CD4-positive, alpha-beta T cell treated with Interleukin-1 beta for 1 hour (primary cell): ENCODE results near the gene SWT1.

Experiments
- DNase-seq, 2 donors: peaks; one replicate each; pipeline ENCODE4 v3.0.0-alpha.2; 2020 to 2022

SWT1 gene, protein sequence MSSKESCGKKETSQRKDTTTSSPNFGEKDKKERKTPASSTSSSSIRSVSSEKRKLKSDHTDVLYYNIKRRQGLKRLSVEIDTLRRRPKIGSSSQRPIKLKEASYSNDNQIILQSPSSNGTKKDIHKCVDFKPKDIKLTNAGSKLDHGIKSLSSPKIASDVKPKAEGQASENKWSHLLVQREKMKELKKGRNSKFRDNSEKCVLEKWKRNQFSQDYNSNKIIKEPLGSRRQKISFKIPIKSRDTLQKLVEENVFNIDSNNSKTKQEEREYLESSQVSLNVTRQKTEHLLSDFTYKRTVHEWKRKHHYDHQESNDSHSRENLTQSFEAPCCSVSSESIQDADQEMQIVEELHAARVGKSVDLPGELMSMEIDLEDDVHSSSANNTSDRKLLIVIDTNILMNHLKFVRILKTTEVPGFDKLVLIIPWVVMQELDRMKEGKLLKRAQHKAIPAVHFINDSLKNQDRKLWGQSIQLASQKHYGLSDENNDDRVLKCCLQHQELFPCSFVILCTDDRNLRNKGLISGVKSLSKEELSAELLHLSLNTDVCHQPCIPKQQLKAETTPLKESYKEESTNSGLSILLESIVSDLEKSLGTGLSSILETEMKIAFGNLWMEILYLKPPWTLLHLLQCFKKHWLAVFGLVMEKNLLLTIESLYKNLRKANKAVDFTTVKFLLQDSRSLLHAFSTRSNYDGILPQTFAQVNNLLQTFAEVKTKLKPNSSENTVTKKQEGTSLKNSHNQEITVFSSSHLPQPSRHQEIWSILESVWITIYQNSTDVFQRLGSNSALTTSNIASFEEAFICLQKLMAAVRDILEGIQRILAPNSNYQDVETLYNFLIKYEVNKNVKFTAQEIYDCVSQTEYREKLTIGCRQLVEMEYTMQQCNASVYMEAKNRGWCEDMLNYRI

DNA sequence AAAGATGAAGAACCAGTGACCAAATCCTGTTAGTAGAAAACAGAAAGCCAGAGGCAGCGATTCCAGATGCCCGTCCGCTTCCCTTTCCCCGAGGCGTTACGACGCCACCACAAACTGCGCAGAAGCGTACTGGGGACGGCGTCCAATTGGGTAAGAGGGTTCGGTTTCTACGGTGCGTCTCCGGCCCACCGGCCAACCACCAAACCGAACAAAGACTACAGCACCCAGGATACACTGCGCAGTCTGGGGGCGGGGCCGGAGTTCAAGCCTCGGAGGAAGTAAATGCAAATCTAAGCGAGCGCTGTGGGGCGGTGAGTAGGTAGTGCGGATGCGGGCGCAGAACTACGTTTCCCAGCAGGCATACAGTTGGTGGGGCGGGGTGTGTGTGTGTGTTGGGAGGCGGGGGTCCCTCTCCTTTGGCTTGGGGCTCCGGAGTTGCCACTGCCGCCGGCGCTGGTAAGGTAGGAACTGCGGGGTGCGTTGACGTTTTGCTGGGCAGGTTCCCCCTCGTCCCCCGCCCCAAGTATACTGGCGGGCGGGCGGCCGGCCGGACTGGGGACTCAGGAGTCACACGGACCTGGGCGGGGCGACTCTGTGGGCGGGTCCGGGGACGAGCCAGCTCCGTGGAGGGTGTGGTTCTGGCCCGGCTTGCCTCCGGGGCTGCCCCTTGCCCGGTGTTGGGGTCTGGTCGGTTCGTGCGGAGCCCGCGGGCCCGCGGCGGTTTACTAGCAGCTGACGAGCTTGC lies at the start of gene SWT1, which contains the start of gene TRMT1L:
SWT1 (plus strand) TSS at position 314 of the 745 bp plus-strand sequence. CDS start 3,675 bp downstream, outside the sequence.
TRMT1L (minus strand) TSS at position 100 of the 745 bp plus-strand sequence. CDS start 241 bp downstream, outside the sequence.
- peak; percentile 99 for DNase-seq

GRCh38 chr1:185108321-185108720 lies 48.6 kb upstream of the SWT1 start:
- DNase-seq, result no peak

DNA sequence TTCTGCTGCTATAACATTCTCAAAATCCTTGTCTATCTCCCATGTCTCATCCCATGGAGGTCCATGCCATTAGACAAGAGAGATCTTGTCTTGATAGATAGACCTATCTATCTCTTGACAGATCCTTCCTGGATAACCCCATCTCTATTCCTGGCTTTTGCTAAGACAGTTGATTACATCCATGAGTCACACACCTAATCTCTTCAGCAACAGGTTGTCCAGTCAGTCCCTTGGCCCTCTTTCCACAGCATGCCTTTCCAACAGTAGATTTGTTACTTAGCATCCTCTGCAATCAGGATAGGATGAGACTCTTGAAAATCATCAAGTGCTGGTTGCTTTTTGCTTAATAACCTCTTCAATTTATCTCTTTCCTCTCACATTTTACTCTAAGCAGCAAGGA lies 46.8 kb upstream of the SWT1 start:
- DNase-seq, result no peak

DNA sequence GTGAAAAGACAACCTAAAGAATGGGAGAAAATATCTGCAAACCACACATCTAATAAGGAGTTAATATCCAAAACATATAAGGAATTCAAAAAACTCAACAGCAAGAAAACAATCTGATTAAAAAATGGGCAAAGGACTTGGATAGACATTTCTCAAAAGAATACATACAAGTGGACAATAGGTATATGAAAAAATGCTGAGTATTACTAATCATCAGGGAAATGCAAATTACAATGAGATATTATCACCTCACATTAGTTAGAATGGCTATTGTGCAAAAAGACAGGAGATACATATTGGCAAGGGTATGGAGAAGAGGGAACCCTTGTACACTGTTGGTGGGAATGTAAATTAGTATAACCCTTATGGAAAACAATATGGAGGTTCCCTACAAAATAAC lies 45.1 kb upstream of the SWT1 start:
- DNase-seq, result no peak

DNA sequence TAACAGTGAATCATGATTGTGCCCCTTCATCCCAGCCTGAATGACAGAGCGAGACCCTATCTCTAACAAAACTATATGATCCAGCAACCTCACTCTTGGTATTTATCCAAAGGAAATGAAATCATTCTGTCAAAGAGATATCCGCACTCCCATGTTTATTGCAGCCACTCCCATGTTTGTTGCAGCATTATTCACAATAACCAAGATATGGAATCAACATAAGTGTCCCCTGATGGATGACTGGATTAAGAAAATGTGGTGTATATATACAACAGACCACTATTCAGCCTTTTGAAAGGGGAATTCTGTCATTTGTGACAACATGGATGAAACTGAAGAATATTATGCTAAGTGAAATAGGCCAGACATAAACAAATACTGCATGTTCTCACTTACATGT lies 44.6 kb upstream of the SWT1 start:
- no peak for DNase-seq

- DNase-seq, result no peak
These were observed 27.3 kb upstream of the SWT1 start for GRCh38 chr1:185129708-185130107.

DNA sequence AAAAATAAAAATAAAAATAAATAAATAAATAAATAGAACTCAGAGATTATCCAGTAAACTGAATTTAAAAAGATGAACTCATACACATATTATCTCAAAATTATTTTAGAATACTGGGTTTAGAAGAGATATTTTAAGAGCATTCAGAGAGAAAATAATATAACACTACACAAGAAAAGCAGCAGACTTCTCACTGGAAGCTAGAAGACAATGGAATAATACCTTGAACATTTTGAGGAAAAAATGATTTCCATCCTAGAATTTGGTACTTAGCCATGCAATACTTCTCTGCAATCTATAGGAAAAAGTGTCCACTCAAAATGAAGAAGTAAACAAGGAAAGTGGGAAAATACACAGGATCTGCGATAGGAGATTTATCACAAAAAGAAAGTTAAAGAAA lies 24.4 kb upstream of the SWT1 start:
- DNase-seq, result no peak

- no peak for DNase-seq
These were observed 18.9 kb upstream of the SWT1 start for GRCh38 chr1:185137896-185138545.

DNA sequence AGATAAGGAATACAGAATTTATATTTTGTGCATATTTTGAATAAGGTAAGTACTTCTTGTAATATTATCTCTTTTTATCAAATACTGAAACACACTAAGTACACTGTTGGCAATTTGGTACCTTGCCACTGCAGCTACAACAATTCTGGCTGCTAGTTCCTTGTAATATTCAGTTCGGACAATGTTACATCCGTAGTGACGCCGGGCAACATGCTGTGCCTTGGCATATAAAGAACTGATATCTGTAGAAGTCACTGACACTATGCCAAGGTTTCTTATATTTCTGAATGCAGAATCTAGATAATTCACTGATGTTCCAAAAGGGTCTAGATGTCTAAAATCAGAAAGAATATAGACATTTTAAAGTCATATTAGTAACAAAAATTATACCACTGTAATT lies 17.7 kb upstream of the SWT1 start:
- DNase-seq, result no peak

- DNase-seq, result no peak
These were observed 12.7 kb upstream of the SWT1 start for GRCh38 chr1:185144233-185144632.

GRCh38 chr1:185151215-185151614 lies 5.8 kb upstream of the SWT1 start:
- no peak for DNase-seq

DNA sequence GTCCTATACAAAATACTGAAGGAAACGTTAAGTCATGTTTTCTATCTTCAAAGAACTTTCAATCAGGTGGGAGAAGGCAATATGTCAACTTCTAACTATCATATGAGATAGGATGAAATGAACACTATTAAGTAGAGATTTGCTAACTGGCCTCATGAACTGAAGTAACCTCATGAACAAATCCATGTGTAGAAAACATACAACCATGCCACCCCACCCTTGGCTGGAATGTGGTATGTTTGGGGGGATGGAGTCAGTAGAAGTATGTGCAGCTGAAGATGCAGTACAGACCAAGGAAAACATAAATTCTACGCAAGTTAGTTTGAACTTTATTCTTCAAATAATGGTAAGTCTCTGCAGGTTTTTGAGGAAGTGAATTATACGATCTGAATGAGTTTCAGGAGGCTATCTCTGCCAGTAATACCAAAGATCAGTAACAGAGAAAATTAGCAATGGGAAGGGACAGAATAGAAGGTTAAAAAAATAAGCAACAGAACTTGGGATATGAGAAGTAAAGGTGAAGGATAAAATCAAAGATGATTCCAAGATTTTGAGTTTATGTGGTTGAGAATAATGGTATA lies 4.7 kb upstream of the SWT1 start:
- no peak for DNase-seq

GRCh38 chr1:185154912-185155513 lies 2.0 kb upstream of the SWT1 start:
- no peak for DNase-seq

- DNase-seq, result peak; percentile 39 to 48
These were observed 1.2 kb upstream of the SWT1 start for GRCh38 chr1:185155600-185156287.

GRCh38 chr1:185156288-185156853 lies 596 bp upstream of the SWT1 start:
- no peak for DNase-seq

DNA sequence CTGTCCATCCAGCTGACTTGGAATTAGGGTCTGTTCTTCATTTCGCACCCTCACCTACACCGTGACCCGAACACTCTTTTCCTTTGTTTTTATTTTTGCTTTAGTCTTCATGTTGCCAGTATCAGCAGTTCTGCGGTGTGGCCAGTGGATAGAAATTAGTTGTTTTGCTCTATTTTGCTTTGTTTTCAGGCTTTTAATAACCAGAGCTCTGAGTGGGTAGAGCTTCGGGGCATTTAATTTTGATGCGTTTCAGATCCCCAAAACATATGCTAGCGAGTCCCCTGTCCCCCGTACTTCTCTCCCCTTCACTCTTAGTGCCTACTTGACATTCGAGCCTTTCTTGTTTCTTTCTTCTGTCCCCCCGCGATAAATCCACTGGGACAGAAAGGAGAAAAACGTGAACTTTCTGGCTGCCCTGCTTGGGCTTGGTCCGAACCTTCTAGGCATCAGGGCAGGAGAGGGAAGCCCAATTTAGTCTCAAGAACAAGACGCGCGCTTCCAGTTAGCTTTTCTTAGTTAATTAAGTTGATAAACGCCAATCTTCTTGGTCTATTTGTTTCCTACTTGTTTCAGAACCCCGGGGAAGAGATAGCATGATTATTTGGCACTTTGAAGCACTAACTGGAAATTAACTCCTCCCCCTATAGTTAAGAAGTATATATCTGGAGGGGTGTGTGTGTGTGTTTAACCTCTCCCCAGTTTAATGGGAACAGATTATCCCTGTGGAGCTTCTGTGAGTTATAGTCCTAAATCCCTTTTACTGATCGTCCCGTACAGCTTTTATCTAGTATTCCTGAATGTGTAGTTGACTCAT lies 839 bp downstream of the SWT1 start:
- peak in 1 of 2 donors; percentile 9 for DNase-seq

GRCh38 chr1:185158800-185159199 lies 1.8 kb downstream of the SWT1 start:
- DNase-seq, result no peak

GRCh38 chr1:185159966-185160365 lies 3.0 kb downstream of the SWT1 start:
- no peak for DNase-seq

DNA sequence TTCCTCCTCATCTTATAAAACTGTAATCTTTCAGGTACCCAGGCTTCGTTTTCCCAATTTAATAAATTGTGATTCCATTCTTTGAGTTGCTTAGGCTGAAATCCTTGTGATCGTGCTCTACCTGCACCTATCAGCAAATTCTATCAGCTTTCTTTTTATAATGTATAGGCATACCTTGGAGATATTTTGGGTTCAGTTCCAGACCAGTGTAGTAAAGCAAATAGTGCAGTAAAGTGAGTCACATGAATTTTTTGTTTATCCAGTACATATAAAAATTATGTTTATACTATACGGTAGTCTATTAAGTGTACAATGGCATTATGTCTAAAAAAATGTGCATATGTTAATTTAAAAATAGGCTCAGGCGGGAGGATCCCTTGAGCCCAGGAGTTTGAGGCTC lies 5.5 kb downstream of the SWT1 start:
- DNase-seq, result no peak

DNA sequence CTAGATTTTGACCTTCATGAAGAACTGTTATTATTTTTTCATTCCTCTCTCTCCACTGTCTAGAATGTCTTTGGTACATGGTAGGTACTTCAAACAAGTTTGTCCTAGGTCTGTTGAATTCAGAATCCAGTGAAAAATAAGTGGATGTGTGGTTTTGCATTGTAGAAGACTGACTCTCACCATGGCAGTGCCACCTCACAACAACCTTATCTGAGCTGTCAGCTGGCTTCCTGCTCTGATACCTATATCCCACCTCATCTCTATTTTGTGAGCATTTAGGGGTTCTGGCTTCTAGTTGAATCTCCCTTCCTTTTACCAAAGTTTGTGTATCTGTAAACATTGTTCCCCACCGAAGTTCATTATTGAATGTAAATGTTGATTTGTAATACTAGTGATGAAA lies 9.1 kb downstream of the SWT1 start:
- DNase-seq, result no peak
